CD4-positive, alpha-beta T cell treated with Interleukin-2 at 100 ng/mL for 4 hours (primary cell): ENCODE data around the gene EPS15.
A peak's percentile ranks its signal among the peaks of the same experiment; 100 is the strongest.
"Not testable (repeated sequence)": the region's sequence is repeated elsewhere in the genome, so short reads cannot be mapped to it uniquely, and the experiment has no call there.

Source experiments
- DNase-seq: peaks from one replicate; pipeline ENCODE4 v3.0.0-alpha.2; 2020; ENCODE audit warnings: low spot score

EPS15 gene

DNA sequence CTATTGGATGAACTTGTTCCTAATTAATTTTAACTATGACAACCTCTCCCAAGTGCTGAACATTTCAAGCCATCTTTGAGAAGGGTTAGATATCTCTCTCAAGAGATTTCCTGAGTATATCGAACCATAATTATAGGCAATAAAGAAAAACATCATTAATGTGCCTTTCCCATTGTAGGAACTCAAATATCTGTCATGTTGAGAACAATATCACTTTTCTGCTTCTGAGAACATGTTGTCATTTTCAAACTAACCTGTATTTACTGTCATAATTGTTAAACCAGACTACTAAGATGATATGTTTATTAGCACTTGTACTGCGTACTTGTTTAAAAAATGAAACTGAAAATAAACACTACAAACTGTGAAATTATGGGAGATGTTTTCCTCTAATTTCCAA is 4.3 kb downstream of the EPS15 start:
- DNase-seq = no peak

DNA sequence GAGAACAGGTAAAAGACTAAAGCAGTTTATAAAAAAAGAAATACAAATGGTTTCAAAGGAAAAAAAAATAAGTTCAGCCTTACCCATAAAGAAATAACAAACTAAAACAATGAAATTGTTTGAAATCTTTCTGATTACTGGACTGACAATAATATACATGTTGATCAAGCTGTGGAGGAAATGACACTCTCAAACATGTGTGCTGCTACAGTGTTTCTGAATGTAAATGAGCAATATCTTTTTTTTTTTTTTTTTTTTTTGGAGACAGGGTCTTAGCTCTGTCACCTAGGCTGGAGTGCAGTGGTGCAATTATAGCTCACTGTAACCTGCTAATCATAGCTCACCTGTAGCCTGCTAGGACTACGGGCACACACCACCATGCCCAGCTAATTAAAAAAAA is 6.5 kb downstream of the EPS15 start:
- no peak for DNase-seq

- no peak for DNase-seq
Observed at GRCh38 chr1:51512120-51512519, 6.9 kb downstream of the EPS15 start.

- DNase-seq = no peak
Observed at GRCh38 chr1:51509773-51510172, 9.3 kb downstream of the EPS15 start.

GRCh38 chr1:51506537-51506936 is 12.5 kb downstream of the EPS15 start:
- no peak for DNase-seq

DNA sequence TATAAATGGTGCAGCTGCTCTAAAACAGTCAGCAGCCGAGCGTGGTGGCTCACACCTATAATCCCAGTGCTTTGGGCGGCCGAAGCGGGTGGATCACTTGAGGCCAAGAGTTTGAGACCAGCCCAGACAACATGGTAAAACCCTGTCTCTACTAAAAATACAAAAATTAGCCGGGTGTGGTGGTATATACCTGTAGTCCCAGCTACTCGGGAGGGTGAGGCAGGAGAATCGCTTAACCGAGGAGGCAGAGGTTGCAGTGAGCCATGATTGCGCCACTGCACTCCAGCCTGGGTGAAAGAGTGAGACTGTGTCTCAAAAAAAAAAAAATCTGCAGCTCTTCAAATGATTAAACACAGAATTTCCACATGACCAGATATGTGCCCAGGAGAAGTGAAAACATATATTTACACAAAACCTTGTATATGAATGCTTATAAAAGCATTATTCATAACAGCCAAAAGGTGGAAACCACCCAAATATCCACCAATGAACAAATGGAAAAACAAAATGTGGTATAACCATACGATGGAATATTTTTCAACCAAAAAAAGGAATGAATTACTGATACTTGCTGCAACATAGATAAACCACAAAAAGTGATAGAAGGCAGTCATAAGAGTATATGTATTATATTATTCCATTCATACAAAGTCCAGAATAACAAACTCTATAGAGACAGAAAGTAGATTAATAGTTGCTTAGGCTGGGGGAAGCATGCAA is 14.1 kb downstream of the EPS15 start:
- DNase-seq = no peak

DNA sequence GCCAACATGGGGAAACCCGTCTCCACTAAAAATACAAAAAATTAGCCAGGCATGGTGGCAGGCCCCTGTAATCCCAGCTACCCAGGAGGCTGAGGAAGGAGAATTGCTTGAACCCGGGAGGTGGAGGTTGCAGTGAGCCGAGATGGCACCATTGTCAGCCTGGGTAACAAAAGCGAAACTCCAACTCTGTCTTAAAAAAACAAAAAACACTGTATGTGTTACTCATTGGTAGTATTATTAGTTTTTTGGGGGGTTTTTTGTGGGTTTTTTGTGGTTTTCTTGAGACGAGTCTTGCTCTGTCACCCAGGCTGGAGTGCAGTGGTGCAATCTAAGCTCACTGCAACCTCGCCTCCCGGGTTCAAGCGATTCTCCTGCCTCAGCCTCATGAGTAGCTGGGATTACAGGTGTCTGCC is 17.8 kb downstream of the EPS15 start:
- DNase-seq = peak; percentile 74

GRCh38 chr1:51499694-51500093 is 19.4 kb downstream of the EPS15 start:
- DNase-seq = no peak

DNA sequence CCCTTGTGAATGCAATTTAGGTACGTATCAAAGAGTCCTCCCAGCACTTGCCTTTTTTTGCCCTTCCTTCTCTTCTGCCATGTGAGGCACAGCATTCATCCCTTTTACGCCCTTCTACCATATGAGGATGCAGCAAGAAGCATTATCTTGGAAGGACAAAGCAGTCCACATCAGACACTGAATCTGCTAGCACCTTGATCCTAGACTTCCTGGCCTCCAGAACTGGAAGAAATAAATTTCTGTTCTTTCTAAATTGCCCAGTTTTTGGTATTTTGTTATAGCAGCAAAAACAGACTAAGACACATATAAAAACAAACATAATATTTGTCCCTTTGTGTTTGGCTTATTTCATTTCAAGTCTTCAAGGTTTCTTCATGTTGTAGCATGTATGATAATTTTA is 20.1 kb downstream of the EPS15 start:
- DNase-seq = no peak

GRCh38 chr1:51497340-51497739 is 21.7 kb downstream of the EPS15 start:
- DNase-seq = no peak

DNA sequence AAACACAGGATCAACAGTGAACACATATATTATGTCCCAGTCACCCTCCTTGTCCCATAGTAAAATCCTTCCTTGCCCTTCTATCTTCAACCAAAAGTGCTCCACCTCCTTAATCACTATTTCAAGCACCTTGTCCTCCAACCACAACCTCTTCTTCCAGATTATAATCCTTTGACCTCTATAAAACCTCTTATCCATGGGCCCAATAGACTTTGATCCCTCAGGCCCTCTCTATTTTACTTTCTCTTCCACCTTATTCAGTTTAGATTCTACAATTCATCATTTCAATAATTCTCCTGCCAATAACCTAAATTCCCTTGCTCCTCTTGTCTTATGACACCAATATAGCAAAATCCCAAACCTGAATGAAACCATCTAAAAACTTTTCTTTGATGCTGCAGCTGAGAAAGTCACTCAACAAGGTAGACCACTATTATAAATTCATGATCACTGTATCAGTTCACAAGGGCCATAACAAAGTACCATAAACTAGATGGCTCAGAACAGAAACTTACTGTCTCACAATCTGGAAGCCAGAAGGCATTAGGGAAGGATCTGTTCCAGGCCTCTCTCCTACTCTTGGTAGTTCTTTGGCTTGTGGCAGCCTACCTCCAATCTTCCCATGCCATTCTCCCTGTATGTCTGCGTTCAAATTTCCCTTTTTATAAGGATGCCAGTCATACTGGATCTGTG is 24.8 kb downstream of the EPS15 start:
- no peak for DNase-seq

DNA sequence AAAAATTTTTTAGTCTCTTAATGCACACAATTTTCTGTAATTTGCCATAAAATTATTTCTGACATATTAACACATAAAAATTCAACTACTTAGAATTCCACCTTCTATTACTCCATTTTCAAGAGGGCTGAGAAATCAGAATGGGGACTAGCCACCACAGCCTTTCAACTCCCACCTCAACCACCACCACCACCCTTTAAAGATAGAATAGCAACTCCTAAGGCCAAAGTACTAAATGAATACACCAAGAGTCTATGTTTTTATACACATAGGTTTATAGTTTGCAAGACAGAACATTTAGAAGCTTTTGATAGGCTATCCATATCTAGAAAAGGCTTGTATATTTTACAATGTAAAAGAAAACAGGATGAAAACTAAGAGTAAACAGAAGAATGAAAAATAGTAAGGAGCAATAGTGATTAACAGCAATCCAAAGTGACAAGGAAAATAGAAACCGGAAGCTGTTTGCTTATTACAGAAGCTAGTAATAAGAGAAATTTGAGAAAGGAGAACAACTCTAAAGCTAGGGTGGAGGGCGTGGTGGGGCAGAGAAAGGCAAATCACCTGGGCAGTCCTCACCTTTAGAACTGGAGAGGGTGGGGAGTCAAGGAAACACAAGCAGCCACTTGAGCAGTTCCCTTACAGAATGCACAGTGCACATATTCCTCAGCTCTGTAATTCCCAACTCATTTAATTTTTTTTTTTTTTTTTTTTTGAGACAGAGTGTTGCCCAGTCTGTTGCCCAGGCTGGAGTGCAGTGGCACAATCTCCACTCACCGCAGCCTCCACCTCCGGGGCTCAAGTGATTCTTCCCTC is 27.7 kb downstream of the EPS15 start:
- no peak for DNase-seq

DNA sequence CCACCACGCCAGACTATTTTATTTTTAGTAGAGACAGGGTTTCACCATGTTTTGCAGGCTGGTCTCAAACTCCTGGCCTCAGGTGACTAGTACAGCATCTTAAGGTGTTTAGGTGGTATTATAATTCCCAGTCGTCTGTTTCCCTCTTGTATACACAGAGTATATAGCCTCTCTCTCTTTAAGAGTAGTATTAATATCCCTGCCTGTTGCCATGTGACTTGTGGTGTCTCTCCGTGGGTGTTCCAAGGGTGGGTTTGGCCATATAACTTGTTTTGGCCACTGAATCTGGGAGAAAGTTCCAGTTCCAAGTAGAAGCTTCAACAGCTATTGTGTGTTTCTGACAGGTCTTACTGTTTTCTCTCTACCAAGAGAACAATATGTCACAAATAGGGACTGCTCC is 29.6 kb downstream of the EPS15 start:
- DNase-seq = no peak

DNA sequence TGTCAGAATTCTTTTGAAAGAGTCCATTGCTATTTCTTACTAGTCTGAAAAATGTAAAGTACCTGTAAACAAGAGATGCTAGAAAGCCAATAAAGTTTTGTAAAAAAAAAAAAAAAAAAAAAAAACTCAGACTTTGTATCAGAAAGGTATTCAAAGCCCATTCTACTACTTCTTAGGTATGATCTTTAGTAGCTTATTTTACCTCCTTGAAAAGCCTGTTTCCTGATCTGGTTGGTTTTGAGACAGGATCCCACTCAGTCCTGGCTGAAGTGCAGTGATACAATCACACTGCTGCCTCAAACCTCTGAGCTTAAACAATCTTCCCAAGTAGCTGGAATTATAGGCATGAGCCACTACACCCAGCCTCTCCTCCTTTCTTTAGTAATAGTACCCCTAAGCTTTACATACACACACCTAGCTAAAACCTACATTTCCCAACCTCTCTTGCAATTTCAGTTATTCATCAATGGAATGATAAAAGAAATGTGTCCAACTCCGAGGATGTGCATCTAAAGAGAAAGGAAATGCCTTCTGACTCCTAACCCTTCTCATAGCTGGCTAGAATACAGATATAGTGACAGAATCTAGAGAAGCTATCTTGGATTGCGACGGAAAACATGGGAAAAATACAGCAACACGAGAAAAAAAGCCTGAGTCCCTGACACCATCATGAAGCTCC is 30.6 kb downstream of the EPS15 start:
- DNase-seq = no peak

DNA sequence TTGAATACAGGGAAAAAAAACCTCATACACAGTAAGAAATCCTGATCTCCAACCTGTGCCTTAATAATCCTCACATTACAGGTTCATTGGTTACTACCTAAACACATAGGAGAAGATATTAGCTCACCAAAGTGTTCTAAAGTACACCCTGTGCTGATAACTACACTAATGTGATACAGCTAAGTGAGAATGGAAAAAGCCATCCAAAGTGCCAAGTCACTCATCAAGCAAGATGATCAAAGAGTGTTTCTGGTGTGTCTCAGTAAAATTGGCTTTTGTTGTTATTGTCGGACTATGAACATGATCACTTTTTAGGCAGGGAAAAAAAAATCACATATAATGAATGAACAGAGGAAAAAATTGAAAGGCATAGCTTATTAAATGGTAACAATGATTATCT is 31.4 kb downstream of the EPS15 start:
- DNase-seq = no peak

DNA sequence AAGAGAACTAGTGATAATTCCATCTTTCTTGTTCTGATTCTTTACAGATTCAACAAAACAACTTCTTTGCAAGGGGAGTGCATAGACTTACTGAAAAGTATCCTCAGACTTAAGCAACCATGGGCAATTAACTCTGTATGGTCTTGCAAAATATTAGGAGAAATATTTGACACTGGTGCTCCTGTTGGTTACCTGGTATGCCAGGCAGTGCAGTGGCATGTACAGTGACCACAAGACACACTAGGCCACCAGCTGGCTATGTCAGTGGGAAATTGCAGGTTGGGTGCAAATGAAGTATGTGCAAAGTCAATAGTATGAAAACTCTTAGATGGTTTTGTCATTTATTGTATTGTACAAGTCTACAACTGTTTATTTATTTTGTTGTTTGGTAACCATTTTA is 34.5 kb downstream of the EPS15 start:
- no peak for DNase-seq

- DNase-seq = no peak
Observed at GRCh38 chr1:51482881-51483280, 36.2 kb downstream of the EPS15 start.

- not testable (repeated sequence) for DNase-seq
Observed at GRCh38 chr1:51474832-51475620, 44.0 kb downstream of the EPS15 start.

DNA sequence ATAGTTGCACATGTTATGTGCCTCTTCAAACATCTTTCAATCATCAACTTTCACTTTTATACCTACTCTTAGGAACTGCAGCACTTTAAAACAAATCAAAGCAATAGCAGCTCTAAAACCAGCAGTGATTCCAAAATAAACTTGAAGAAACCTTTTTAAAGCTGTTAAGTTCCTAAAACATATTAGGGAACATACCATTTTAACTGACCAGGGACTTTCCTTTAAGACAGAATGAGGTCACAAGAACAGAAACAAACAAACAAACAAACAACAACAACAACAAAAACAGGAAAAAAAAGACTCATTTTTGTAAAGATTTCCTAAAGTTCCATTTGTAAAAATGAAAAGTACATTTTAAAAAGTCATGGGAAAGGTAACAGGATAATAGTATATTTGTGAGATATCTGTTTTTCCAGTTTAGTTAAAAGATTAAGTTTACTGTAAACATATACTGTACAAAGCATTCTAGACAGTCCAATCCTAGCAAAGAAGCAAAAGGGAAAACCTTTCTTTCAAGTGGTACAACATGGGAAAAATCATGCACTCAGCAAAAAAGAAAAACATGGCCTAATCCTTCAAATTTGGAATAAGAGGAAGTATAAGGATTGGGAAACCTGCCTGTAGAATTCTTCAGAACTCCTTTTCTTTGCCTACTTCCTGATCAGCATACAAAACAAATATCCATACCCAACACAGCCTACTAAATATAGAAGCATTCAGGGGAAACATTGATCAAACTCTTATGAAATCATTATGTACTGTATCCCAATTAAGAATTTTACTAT is 45.5 kb downstream of the EPS15 start:
- no peak for DNase-seq

DNA sequence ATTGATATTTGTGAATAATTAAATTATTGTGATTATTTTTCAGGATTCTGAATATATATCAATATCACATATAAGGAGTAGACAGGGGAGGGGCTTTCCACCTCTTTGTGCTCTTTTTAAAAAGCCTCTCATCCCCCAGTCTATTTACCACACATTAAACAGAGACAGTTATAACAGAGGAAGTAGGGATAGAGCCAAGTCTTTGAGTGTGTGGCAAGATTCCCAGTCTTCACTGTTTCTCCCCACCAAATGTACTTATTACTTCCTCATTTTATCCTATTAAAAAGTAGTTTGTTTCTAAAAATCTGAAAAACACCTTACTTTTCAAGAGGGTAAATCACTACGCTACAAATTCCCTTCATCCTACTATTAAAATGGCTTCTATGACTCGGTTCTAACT is 46.7 kb downstream of the EPS15 start:
- no peak for DNase-seq

- no peak for DNase-seq
Observed at GRCh38 chr1:51469518-51469917, 49.5 kb downstream of the EPS15 start.
